LNCAP (cell line): ENCODE results near the gene ALG5.

Experiments used
- CTCF ChIP-seq: fragments of 450-650 bp; IDR thresholded peaks from 2 replicates; pipeline ENCODE4 v1.5.1; 2017; ENCODE audit warnings: mild to moderate bottlenecking

ALG5 gene

GRCh38 chr13:36919833-36920615, 79.1 kb downstream of the ALG5 start, which contains the start of gene SMAD9:
Gene SMAD9 (minus strand): TSS chr13:36920238. CDS start chr13:36879689, 40,549 bp downstream.
- no peak for TF ChIP-seq CTCF

GRCh38 chr13:36919171-36919832, 79.8 kb downstream of the ALG5 start:
- no peak for TF ChIP-seq CTCF

GRCh38 chr13:36918246-36919131, 80.7 kb downstream of the ALG5 start:
- no peak for TF ChIP-seq CTCF

GRCh38 chr13:36917311-36917710, 81.8 kb downstream of the ALG5 start:
- TF ChIP-seq CTCF = no peak

GRCh38 chr13:36915896-36916640, 83.1 kb downstream of the ALG5 start:
- TF ChIP-seq CTCF = no peak

GRCh38 chr13:36915106-36915505, 84.0 kb downstream of the ALG5 start:
- no peak for TF ChIP-seq CTCF

GRCh38 chr13:36914648-36915047, 84.5 kb downstream of the ALG5 start:
- TF ChIP-seq CTCF = no peak
